Endothelial cell (in vitro differentiated cells): ENCODE data around the gene MTX3. TPM values are rescaled to one million over a fixed set of nuclear protein-coding genes. Genes with fewer than 3 reads are reported as not detected.

Experiments
- DNase-seq: peaks from one replicate; pipeline ENCODE4 v3.0.0; 2021; ENCODE audit warnings: low spot score
- H3K27ac Mint-ChIP-seq: one replicate; pipeline ENCODE4 v1.8.0; 2021; ENCODE audit warnings: mixed read lengths, inconsistent platforms; ENCODE audit not compliant: unreplicated experiment
- H3K27me3 Mint-ChIP-seq: one replicate; pipeline ENCODE4 v1.8.0; 2021; ENCODE audit warnings: mild to moderate bottlenecking, moderate library complexity, mixed read lengths, inconsistent platforms; ENCODE audit not compliant: unreplicated experiment
- H3K36me3 Mint-ChIP-seq: one replicate; pipeline ENCODE4 v1.8.0; 2021; ENCODE audit warnings: mild to moderate bottlenecking, low read depth, mixed read lengths, inconsistent platforms; ENCODE audit not compliant: unreplicated experiment
- H3K4me1 Mint-ChIP-seq: one replicate; pipeline ENCODE4 v1.8.0; 2021; ENCODE audit warnings: mild to moderate bottlenecking, mixed read lengths, inconsistent platforms; ENCODE audit not compliant: unreplicated experiment
- H3K4me3 Mint-ChIP-seq: one replicate; pipeline ENCODE4 v1.8.0; 2021; ENCODE audit warnings: mild to moderate bottlenecking, mixed read lengths, inconsistent platforms; ENCODE audit not compliant: unreplicated experiment
- H3K9me3 Mint-ChIP-seq: one replicate; pipeline ENCODE4 v1.8.0; 2021; ENCODE audit warnings: mixed read lengths, inconsistent platforms; ENCODE audit not compliant: unreplicated experiment
- CTCF ChIP-seq: fragments of 200-600 bp; sonication (generic); IDR thresholded peaks from one replicate; pipeline ENCODE4 v1.5.0; 2021; ENCODE audit warnings: antibody characterized with exemption; ENCODE audit not compliant: unreplicated experiment
- total RNA-seq: library from RNA; stranded (reverse); fragmentation: NEBNext Ultra II Directional; extraction: Animal tissue kit (Norgen Biotek cat#: 25700); gene quantifications from one replicate; pipeline ENCODE4 v1.2.1, GENCODE V29; 2021; ENCODE audit not compliant: unreplicated experiment

The MTX3 gene
- total RNA-seq, 1 donor from 2014 or later = 13.1 TPM

GRCh38 chr5:79932510-79933504, 58.3 kb downstream of the MTX3 start:
- TF ChIP-seq CTCF = no peak
- no peaks in the 10 kb centered on the region for H3K36me3 Mint-ChIP-seq
- H3K27ac Mint-ChIP-seq = no peak overlapping the region
- no peaks in the 10 kb centered on the region for H3K4me1 Mint-ChIP-seq
- no peaks in the 10 kb centered on the region for H3K27me3 Mint-ChIP-seq
- no peaks in the 10 kb centered on the region for H3K9me3 Mint-ChIP-seq
- no peak for DNase-seq
- no peak overlapping the region for H3K4me3 Mint-ChIP-seq

- Mint-ChIP-seq H3K27me3 (no peaks in the 10 kb centered on the region), H3K4me1 (no peaks in the 10 kb centered on the region), H3K4me3 (no peak overlapping the region), H3K9me3 (no peaks in the 10 kb centered on the region), H3K36me3 (no peaks in the 10 kb centered on the region), H3K27ac (no peak overlapping the region)
- DNase-seq = no peak
- no peak for TF ChIP-seq CTCF
These were observed 59.2 kb downstream of the MTX3 start for GRCh38 chr5:79931866-79932265.

- TF ChIP-seq CTCF = no peak
- Mint-ChIP-seq H3K27ac (no peak overlapping the region), H3K4me3 (no peak overlapping the region), H3K4me1 (no peaks in the 10 kb centered on the region), H3K36me3 (no peaks in the 10 kb centered on the region), H3K27me3 (no peaks in the 10 kb centered on the region), H3K9me3 (no peaks in the 10 kb centered on the region)
- DNase-seq = no peak
These were observed 59.7 kb downstream of the MTX3 start for GRCh38 chr5:79931409-79931808.

GRCh38 chr5:79929095-79929494, 62.0 kb downstream of the MTX3 start:
- Mint-ChIP-seq H3K9me3 (no peaks in the 10 kb centered on the region), H3K36me3 (no peaks in the 10 kb centered on the region)

More at GRCh38 chr5:79929095-79929494, 62.0 kb downstream of the MTX3 start:
- Mint-ChIP-seq H3K4me1 (no peaks in the 10 kb centered on the region), H3K27me3 (no peaks in the 10 kb centered on the region), H3K4me3 (no peak overlapping the region), H3K27ac (no peak overlapping the region)
- DNase-seq = no peak
- TF ChIP-seq CTCF = no peak

Other genes with a start within 250 kb of the MTX3 start
- gene THBS4, start 44.1 kb upstream of the MTX3 start, total RNA-seq = 3.0 TPM